ENCODE measurements around the gene GOLGA6L7. TPM values are rescaled to one million over a fixed set of nuclear protein-coding genes. Genes with fewer than 3 reads are reported as not detected.

GOLGA6L7 gene
- polyA plus RNA-seq, 2 of the 4 experiments (the other 2 are of a cell fraction): not detected

DNA sequence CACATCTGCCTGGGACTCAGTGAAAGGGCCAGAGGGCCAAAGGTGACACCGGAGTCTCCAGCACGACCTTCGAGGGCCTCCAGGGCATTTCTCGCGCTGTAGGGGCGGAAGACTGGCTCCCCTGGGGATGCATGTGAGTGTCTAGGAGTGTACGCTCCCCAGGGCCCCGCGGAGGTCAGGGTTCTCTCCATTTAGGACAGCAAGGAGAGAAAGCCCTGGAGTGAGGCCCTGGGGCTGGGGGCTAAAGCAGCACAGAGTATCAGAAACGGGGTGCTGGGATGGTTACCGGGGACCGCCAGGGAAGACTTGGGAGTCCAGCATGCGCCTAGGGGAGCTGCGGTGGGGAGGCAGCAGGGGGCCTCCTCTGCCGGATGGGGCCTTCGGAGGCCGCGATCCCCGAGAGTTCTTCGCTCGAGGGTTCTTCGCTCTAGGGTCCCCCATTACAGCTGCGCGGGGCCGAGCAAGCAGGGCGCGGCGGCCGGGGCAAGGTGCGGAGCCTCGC lies 36.7 kb upstream of the GOLGA6L7 start:
- FAIRE-seq: no peak
- CTCF ChIA-PET: interaction anchor here (1.1 to 1.4 kb wide), 4 partner anchors 12 to 203 kb away, joined by 3 to 5 read pairs (median 4); no protein-coding TSS in a partner anchor
- Histone ChIP-seq H3K4me2 (peak overlapping the region; percentile 99), H3K4me3 (peak overlapping the region; percentile 87), H3K4me1 (peaks cover 8% of the 10 kb centered on the region; the same call in 2 of the 3 replicates), H3K27ac (peak overlapping the region; percentile 92 to 93), H3K9me3 (no peaks in the 10 kb centered on the region)
- DNase-seq (ENCODE audit: low read depth in 1 of 2, low spot score in 1 of 2): no peak
- POLR2A ChIA-PET: no interaction called here
- peak in 1 of 2 experiments; percentile 8; a peak in 2 of 6 replicates for ATAC-seq
- WGBS (ENCODE audit: missing lambda C conversion rate): 76% methylated on average over 31 of the region's 31 CpGs
- TF ChIP-seq ESRRA (IDR thresholded peaks at IDR 0.05; ENCODE audit: borderline replicate concordance, low read length): no peak
- TF ChIP-seq MAZ (IDR thresholded peaks at IDR 0.05; ENCODE audit: borderline replicate concordance, low read depth, low read length): no peak
- no peak for TF ChIP-seq FOXS1 (CRISPR knock-in tag; IDR thresholded peaks at IDR 0.05)
- no peak for TF ChIP-seq KDM5A (IDR thresholded peaks at IDR 0.05)
- TF ChIP-seq FOSL2 (IDR thresholded peaks at IDR 0.05): no peak
- no peak for TF ChIP-seq FOSL2 (CRISPR knock-in tag; IDR thresholded peaks at IDR 0.05)

DNA sequence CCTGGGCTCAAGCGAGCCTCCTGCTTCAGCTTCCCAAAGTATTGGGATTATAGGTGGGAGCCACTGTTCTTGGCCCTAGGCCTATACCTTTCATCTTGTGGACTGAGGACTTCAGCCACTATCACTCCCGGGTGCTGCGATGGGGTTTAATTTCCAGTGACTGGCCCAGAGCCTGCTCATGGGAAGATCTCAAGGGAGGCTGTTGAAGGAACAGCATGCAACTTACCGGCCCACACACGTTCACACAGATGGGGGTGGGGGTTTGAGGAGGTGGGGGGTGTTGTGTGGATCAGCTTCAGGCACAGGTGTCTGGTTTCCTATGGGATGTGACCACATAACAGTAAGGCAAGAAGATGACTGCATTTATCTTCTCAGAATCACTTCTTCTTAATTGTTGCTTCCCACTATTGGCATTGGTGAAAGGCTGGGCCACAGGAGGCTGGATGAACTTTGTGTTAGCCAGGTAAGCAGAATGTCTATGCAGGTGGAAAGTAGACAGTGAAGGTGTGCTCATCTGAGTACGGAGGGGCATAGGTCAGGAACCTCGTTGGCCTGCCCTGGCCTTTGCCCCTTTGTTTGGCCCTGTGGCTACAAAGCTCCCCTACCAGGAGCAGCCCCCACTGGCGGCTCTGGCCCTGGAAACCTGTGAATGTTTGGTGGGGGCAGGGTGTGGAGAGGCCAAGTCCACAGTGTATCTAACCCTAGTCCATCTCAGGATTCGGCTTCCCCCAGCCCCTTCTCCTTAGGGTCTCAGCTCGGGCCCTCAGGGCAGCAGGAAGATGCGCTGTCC lies 35.9 kb upstream of the GOLGA6L7 start:
- no peak overlapping the region for H3K27ac ChIP-seq
- no peak for ATAC-seq
- peaks cover 8% of the 10 kb centered on the region; the same call in 2 of the 3 replicates for H3K4me1 ChIP-seq
- WGBS (ENCODE audit: missing lambda C conversion rate): 86% methylated on average over 9 of the region's 11 CpGs
- no peak for FAIRE-seq
- no peak overlapping the region for H3K4me3 ChIP-seq
- no peak overlapping the region for H3K4me2 ChIP-seq
- no peak for DNase-seq (ENCODE audit: low read depth in 1 of 2, low spot score in 1 of 2)
- ChIA-PET CTCF (interaction anchor here (1.3 to 2.0 kb wide), 2 partner anchors 11 to 38 kb away, joined by 4 to 5 read pairs; no protein-coding TSS in a partner anchor), POLR2A (no interaction called here)
- H3K9me3 ChIP-seq: no peaks in the 10 kb centered on the region
- no peak for TF ChIP-seq TP53 (CRISPR knock-in tag; IDR thresholded peaks at IDR 0.05)

DNA sequence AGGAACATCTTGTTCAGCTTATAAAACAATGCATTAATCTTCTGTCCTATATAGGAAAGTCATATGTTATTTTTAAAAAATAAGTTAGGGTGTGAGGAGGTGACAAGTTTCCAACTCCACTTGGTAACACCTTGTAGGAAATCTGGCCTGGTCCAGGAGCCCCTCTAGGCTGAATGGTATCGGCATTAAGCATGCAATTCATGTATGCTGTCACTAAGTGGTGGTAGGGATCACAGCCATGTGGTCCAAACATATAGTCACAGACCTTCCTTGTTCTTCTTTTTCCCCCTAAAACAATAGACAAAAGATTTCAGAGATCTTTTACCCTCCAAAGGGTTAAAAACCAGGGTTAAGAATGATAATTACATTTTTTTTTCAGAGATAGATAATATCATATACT lies 33.2 kb upstream of the GOLGA6L7 start:
- CTCF ChIA-PET: interaction anchor here (1.1 to 1.3 kb wide), 3 partner anchors 32 to 224 kb away, joined by 3 to 4 read pairs (median 3); no protein-coding TSS in a partner anchor

DNA sequence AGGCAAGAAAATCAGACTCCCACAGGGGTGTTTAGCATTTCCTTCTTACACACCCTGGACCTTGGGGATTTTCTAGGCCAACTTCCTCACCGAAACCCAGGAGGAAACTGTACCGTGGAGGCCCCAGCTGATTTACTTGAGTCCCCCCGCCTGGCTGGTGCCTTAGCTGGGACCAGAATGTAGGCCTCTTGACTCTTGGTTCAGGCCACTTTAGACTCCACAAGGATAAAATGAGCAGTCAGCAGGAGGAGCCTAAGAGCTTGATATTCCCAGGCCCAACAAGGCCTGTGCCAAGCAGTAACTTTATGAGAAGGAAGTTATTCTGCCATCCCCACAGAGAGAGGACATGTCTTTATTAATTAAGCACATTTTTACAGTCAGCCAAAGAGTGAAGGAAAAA lies 32.7 kb upstream of the GOLGA6L7 start:
- Histone ChIP-seq H3K4me3 (no peak overlapping the region), H3K4me1 (peaks cover 4% of the 10 kb centered on the region; the same call in 2 of the 3 replicates), H3K4me2 (no peak overlapping the region), H3K27ac (no peak overlapping the region), H3K9me3 (no peaks in the 10 kb centered on the region)
- peak in 1 of 2 experiments; percentile 38 for DNase-seq (ENCODE audit: low read depth in 1 of 2, low spot score in 1 of 2)
- 85% methylated on average over 3 of the region's 3 CpGs for WGBS (ENCODE audit: missing lambda C conversion rate)
- CTCF ChIA-PET: interaction anchor here (0.6 to 1.3 kb wide), 5 partner anchors 32 to 224 kb away, joined by 3 to 4 read pairs (median 3); no protein-coding TSS in a partner anchor
- ATAC-seq: peak in 1 of 2 experiments; percentile 22; a peak in 2 of 6 replicates
- TF ChIP-seq RAD21 (conservative IDR thresholded peaks at IDR 0.05 in 1 of 2, IDR thresholded peaks at IDR 0.05 in 1 of 2): no peak
- TF ChIP-seq MAZ (IDR thresholded peaks at IDR 0.05; ENCODE audit: borderline replicate concordance, low read depth, low read length): no peak
- TF ChIP-seq, protein P1, sequence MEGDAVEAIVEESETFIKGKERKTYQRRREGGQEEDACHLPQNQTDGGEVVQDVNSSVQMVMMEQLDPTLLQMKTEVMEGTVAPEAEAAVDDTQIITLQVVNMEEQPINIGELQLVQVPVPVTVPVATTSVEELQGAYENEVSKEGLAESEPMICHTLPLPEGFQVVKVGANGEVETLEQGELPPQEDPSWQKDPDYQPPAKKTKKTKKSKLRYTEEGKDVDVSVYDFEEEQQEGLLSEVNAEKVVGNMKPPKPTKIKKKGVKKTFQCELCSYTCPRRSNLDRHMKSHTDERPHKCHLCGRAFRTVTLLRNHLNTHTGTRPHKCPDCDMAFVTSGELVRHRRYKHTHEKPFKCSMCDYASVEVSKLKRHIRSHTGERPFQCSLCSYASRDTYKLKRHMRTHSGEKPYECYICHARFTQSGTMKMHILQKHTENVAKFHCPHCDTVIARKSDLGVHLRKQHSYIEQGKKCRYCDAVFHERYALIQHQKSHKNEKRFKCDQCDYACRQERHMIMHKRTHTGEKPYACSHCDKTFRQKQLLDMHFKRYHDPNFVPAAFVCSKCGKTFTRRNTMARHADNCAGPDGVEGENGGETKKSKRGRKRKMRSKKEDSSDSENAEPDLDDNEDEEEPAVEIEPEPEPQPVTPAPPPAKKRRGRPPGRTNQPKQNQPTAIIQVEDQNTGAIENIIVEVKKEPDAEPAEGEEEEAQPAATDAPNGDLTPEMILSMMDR (IDR thresholded peaks at IDR 0.05): peak; percentile 7; the same call in 1 of the 3 replicates
- TF ChIP-seq SREBF2 (IDR thresholded peaks at IDR 0.05): no peak
- no peak for TF ChIP-seq RARB (CRISPR knock-in tag; IDR thresholded peaks at IDR 0.05)
- peak; percentile 3 for TF ChIP-seq MAFK (IDR thresholded peaks at IDR 0.05; ENCODE audit: partially characterized antibody)
- FAIRE-seq: peak; percentile 86
- POLR2A ChIA-PET: no interaction called here

More for the DNA sequence above, 33.2 kb upstream of the GOLGA6L7 start:
- DNase-seq (ENCODE audit: low read depth in 1 of 2, low spot score in 1 of 2) (peak in 1 of 2 experiments; percentile 26), FAIRE-seq (no peak), ATAC-seq (peak; percentile 45 to 52; a peak in 2 of 6 replicates)
- Histone ChIP-seq H3K9me3 (no peaks in the 10 kb centered on the region), H3K4me2 (no peak overlapping the region), H3K4me1 (peaks cover 6% of the 10 kb centered on the region; the same call in 2 of the 3 replicates), H3K4me3 (no peak overlapping the region), H3K27ac (no peak overlapping the region)
- 71% methylated on average over 1 of the region's 1 CpG for WGBS (ENCODE audit: missing lambda C conversion rate)
- TF ChIP-seq ZSCAN20 (CRISPR knock-in tag; IDR thresholded peaks at IDR 0.05) (no peak), RAD21 (conservative IDR thresholded peaks at IDR 0.05 in 1 of 2, IDR thresholded peaks at IDR 0.05 in 1 of 2) (peak in 1 of 2 experiments; percentile 26; a peak in 1 of 5 replicates)
- POLR2A ChIA-PET: interaction anchor here (0.6 kb wide), 1 partner anchor 219 kb away, joined by 5 read pairs; no protein-coding TSS in a partner anchor
